HG03520 (cell line): ENCODE measurements around the gene LRRC72.
"Not testable (repeated sequence)": the region's sequence is repeated elsewhere in the genome, so short reads cannot be mapped to it uniquely, and the experiment has no call there.

Experiments
- ATAC-seq: cut with Tn5 transposase; IDR thresholded peaks from one replicate; pipeline ENCODE4 v1.9.1; 2021; ENCODE audit warnings: mild to moderate bottlenecking, moderate library complexity; ENCODE audit not compliant: unreplicated experiment

The LRRC72 gene

GRCh38 chr7:16564909-16565426 lies 38.3 kb downstream of the LRRC72 start:
- ATAC-seq = peak; percentile 56

GRCh38 chr7:16571941-16572340 lies 45.3 kb downstream of the LRRC72 start:
- no peak for ATAC-seq

- no peak for ATAC-seq
Observed at GRCh38 chr7:16579216-16579615, 52.6 kb downstream of the LRRC72 start.

GRCh38 chr7:16581286-16581685 lies 54.7 kb downstream of the LRRC72 start:
- no peak for ATAC-seq

- ATAC-seq = no peak
Observed at GRCh38 chr7:16583834-16584233, 57.2 kb downstream of the LRRC72 start.

GRCh38 chr7:16585540-16585939 lies 58.9 kb downstream of the LRRC72 start:
- no peak for ATAC-seq

GRCh38 chr7:16586081-16586874 lies 59.7 kb downstream of the LRRC72 start:
- no peak for ATAC-seq

GRCh38 chr7:16587129-16587528 lies 60.5 kb downstream of the LRRC72 start:
- ATAC-seq = no peak

GRCh38 chr7:16587790-16588189 lies 61.2 kb downstream of the LRRC72 start:
- no peak for ATAC-seq

GRCh38 chr7:16589881-16590280 lies 63.3 kb downstream of the LRRC72 start:
- no peak for ATAC-seq

- no peak for ATAC-seq
Observed at GRCh38 chr7:16590424-16590823, 63.8 kb downstream of the LRRC72 start.

GRCh38 chr7:16592395-16592794 lies 65.8 kb downstream of the LRRC72 start:
- no peak for ATAC-seq

- no peak for ATAC-seq
Observed at GRCh38 chr7:16594061-16594460, 67.4 kb downstream of the LRRC72 start.

GRCh38 chr7:16594676-16595075 lies 68.1 kb downstream of the LRRC72 start:
- ATAC-seq = no peak

- not testable (repeated sequence) for ATAC-seq
Observed at GRCh38 chr7:16595596-16595995, 69.0 kb downstream of the LRRC72 start.

GRCh38 chr7:16598015-16598414 lies 71.4 kb downstream of the LRRC72 start:
- ATAC-seq = no peak

- no peak for ATAC-seq
Observed at GRCh38 chr7:16599860-16600259, 73.2 kb downstream of the LRRC72 start.

- no peak for ATAC-seq
Observed at GRCh38 chr7:16603633-16604032, 77.0 kb downstream of the LRRC72 start.

- ATAC-seq = no peak
Observed at GRCh38 chr7:16604054-16604453, 77.4 kb downstream of the LRRC72 start.

- ATAC-seq = no peak
Observed at GRCh38 chr7:16606704-16607103, 80.1 kb downstream of the LRRC72 start.

- ATAC-seq = peak; percentile 88
Observed at GRCh38 chr7:16609842-16610450, 83.3 kb downstream of the LRRC72 start.

GRCh38 chr7:16611711-16612110 lies 85.1 kb downstream of the LRRC72 start:
- no peak for ATAC-seq
